ENCODE data around the gene E2F3.

Gene E2F3

DNA sequence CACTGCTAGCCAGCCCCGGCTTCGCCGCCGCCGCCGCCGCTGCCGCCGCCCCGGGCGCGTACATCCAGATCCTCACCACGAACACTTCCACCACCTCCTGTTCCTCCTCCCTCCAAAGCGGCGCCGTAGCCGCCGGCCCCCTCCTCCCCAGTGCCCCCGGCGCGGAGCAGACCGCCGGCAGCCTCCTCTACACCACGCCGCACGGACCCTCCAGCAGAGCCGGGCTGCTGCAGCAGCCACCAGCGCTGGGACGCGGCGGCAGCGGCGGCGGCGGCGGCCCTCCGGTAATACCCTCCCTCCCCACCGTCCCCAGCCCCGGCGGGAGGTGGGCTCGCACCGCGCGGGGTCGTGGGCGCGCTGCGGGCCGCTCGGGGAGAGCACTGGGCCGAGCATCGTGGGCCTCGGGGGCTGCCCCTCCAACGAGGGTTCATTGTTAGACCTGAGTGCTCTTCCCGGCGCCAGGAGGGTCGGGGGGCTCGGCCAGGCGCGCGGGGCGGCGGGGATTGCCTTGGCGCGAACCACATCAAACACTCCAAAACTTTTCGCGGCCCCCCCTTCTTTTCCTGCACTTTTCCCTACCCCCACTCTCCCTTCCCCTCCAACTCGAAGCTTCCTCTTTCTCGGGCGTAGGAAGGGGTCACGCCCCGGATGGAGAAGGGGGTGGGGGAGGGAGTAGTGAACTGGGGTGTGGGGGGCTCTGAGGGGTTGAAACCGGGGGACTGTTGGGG is 827 bp downstream of the E2F3 start:
- peak in 1 of 3 donors; percentile 23 for DNase-seq (ENCODE audit: low read depth in 3 of 3)

DNA sequence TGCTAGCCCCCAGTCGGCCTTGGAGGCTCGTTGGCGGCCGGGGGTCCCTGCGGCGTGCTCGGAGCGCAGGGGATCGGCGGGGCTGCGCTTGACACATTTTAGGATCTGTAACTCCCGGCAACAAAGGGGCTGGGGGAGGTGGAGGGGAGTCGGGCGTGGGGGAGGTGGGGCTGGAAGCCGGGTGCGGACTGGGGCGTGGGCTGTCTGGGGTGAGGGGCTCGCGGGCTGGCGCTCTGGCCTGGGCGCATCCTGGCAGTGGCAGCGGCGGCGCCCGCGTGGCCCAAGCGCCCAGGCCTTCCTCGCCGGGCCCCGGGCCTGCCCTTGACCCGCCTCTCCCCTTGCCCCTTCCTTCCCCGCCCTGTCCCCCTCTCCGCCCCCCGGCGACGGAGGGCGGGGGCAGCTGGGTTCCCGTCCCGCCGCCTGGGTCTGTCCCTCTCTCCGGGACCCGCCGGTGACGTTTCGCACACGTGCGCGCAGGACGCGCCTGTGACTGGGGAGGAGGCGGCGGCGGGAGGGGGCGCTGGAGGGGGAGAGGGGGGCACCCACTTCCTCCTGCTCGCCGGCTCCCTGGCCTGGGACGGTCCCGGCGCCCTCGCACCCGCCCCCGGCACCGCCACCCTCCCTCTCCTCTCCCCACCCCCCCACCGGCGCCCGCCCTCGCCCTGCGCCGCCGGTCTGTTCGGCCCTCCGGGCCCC is 1.5 kb downstream of the E2F3 start:
- peak; percentile 76 to 88 (median 82) for DNase-seq (ENCODE audit: low read depth in 3 of 3)

DNA sequence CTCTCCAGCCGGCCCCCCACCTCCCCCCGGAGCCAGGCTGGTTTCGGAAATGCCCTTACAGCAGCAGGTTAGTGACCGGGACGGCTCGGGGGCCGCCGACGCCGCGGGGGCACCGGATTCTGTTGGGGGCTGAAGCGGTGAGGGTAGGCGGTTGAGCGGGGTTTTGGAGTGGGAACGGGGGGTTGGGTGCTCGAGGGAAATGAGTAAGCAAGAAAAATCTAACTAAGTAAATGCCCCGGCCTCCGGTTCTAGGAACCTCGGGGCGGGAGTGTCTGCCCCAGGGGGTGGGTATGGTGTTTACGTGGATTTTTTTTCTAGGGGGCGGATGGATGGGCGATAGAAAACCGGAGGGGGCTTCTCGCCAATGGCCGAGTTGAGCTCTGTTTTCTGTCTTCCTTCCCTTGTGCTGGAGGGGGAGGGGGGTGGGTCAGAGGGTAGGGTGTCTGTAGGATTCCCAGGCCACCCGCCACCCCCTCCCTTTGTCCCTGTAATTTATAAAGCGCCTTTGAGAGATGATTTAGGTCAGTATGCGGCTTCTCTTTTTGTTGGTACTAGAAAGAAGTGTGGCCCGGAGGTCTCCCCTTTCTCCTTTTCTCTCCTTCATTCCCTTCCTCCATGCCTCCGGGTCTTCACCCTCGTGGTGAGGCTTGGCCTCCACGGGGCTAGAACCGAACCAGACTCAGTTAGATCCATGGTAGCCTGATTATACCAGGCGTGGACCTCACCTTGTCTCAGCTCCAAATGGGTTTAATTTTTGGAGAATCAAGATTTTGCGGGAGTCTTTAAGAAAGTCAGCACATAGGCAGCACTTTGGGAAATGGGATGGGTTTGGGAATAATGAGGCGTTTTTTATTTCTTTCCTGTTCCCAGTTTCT is 2.3 kb downstream of the E2F3 start:
- peak; percentile 53 to 74 (median 57) for DNase-seq (ENCODE audit: low read depth in 3 of 3)

DNA sequence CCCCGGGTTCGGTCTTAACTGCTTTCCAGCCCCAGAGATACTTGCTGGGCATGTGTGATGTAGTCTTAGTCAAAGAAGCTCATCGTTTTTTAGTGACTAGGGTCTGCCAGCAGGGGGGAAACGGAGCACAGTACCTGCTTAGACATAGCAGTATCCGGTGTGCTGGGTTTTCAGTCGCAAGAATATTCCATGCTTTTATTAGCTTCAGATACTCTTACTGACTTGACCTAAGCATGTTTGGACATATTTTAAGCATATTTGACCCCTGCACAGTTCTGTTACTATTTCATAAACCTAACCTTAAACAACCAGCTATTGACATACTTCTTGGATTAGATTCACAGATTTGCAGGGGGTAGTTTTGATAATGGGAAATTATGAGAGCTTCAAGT is 3.0 kb downstream of the E2F3 start:
- peak; percentile 39 to 55 (median 48) for DNase-seq (ENCODE audit: low read depth in 3 of 3)

DNA sequence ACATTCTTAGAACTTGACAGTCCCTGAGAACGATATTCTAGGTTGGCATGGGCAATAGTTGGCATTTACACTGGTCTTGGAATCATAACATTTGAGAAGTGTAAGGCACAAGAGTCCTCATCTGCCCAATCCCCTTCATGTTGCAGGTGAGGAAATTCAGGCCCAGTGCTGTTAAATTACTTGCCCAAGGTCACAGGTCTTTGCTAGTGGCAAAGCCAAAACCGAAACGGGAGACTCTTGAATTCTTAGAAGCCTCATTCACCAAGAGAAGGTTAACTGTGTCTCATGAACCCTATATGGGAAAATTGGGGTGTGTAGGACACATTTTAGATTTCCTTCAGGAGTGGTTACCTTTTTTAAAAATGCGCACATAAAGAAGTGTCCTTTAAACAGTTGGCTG is 7.2 kb downstream of the E2F3 start:
- no peak for DNase-seq (ENCODE audit: low read depth in 3 of 3)

DNA sequence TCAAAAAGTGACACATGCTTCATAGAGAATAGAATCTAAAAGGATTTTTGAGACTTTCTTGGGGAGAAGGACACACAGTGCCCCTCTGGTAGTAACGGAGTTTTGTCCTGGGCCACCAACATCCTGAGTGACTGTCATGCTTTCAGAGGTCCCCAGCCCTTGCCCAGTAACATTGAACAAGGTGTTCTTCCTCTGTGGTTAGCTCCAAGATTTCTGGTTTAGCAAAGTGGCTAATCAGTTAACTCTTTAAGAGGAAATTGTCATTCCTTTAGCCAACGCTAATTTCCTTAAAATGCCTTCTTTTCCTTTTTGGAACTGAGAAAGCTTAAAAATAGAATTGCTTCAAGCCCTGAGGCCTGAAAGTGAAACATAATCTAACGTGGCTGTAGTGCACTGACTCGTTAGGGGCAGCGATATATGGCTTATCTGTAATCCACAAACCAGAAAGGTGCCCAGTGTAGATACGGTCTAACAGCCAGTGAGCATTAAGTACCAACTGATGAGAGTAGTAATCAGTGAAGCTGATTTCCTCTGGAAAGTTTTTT is 7.8 kb downstream of the E2F3 start:
- no peak for DNase-seq (ENCODE audit: low read depth in 3 of 3)

DNA sequence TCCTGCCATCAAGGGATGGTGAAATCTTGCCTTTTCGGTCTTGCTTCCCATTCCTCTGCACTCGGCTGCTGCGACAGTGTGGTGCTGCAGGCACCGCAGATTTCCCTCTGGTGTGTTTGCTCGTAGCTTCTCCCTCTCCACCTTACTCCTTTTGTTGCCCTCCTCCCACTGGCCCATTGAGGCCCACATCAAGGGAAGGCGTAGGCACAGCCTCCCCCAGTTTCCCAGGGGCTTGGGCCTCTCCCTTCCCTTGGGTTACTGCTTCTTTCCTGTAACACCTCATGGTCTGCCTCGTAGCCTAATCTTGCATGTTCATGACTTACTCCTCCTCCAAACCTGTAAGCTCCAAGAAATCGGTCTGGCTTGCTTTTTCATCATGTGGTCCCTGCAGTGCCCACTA is 9.9 kb downstream of the E2F3 start:
- no peak for DNase-seq (ENCODE audit: low read depth in 3 of 3)

DNA sequence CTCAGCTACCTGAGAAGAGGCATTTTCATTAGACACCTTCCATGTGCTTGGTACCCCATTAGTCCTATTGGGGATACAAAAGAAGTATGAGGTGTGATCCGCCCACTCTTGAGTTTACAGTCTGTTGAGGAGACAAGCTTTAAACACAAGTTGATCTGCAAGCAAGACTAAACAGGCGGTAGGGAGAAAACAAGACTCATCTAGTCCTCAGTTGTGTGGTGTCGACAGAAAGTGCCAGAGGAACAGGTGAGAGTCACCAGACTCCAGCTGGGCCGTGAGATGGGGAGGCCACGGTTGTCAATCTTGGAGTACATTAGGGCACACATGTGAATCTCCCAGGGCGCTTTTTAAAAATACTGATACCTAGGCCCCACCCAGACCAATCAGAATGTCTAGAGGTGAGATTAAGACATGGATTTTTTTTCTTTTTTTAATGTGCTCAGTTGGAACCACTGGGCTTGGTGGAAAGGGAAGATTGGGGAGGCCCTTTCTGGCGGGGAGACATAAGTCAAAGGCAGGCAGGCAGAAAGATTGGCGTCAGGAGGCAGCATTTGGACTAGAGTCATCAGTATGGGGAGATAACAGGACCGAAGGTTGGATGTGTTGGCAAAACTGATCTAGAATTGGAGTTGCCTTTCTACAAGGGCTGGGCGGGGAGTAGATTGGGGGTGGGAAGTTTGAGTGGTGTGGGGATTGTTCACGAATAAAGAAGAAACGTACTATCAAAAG is 10.4 kb downstream of the E2F3 start:
- no peak for DNase-seq (ENCODE audit: low read depth in 3 of 3)

DNA sequence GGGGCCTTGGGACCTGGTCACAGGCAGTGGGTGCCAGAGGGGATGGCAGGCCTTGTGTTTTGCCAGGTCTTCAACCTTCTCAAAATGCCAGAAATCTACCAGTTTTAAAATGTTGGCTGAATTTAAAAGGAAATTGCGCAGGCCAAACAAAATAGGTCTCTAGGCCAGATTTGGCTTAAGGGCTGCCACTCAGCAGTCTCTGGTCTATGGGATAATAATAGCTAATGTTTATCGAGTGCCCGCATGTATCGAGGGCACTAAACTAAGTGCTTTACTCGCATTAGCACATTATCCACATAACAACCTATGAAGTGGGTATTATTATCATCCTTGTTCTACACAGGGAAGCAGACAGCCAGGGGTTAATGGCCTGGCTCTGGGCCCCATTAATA is 11.0 kb downstream of the E2F3 start:
- DNase-seq (ENCODE audit: low read depth in 3 of 3) = no peak

DNA sequence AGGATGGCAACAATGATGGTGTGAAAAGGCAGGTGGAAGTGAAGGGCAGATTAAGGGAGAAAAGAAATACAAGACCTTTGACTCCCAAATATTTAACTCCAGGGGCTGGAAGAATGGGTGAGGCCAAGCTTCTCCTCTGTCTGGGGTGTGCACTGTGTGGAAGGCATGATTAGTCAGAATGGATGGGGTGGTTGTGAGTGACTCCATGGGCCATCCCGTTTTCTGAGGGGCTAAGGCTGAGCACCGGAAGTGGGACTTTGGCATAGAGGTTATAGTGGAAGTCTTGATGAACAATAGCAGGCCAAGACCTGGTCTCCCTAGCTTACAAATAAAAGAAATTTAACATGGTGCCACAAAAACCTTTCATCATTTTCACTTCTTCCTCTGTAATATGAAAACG is 12.1 kb downstream of the E2F3 start:
- DNase-seq (ENCODE audit: low read depth in 3 of 3) = no peak

DNA sequence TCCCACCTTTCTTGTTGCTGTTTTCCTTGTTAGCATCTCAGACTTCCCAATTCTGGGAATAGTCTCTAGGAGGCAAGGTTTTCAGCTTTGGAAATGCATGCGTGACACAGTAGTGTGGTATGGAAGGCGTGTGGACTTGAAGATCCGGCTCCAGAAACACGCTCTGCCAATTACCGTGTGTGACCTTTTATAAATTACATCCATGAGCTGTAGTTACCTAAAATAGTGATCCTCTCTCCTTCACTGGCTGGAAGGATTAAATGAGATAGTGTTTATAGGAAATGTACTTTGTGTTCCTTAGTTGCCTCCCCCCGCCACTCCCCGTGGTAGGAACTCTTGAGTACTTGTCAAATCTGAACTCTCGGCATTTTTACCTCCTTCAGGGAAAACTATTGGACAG is 13.0 kb downstream of the E2F3 start:
- no peak for DNase-seq (ENCODE audit: low read depth in 3 of 3)

DNA sequence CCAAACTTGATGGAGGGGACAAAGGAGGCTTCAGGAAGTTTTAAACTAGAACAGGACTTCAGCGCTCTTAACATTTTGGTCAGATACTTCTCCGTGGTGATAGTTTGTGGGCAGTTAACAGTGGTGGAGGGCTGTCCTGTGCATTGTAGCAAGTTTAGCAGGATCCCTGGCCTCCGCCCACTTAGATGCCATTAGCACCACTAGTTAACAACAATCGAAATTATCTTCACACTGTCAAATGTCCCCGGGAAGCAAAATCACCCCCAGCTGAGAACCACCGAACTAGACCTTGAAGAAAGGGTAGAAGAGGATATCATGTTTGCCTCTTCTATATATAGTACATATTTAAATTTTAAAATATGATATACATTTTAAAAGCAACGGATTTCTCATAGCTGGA is 13.6 kb downstream of the E2F3 start:
- DNase-seq (ENCODE audit: low read depth in 3 of 3) = no peak

DNA sequence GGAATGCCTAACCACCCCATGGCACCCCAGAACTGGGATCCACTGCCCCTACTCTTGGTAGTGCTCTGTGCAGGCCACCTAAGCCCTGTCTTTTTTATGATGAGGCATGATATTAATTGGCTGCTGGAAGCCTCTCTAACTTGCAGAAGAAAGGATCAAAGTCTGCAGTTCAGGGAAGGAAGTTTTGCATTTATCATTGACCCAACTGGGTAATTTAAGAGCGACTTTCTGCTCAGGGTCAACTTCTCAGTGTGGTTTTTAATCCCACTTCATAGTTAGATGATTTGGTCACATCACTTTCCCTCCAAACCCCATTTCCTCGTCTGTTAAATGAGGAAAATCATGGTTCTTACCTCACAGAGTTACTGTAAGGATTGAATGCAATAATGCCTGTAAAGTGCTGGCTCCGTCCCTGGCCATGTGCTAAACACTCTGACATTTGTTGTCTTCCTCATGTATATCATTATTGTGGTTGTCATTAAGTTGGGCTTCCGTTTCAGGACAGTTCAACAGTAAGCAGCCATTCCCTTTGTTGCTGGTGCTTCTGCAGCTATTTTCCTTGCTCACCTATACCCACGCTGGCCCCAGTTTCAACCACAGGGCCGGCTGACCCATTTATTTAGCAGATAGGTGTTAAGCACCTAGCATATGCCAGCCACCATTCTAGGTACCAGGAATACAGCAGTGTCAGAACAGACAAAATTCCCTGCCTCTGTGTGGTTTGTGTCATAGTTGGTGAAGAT is 14.2 kb downstream of the E2F3 start:
- DNase-seq (ENCODE audit: low read depth in 3 of 3) = no peak

DNA sequence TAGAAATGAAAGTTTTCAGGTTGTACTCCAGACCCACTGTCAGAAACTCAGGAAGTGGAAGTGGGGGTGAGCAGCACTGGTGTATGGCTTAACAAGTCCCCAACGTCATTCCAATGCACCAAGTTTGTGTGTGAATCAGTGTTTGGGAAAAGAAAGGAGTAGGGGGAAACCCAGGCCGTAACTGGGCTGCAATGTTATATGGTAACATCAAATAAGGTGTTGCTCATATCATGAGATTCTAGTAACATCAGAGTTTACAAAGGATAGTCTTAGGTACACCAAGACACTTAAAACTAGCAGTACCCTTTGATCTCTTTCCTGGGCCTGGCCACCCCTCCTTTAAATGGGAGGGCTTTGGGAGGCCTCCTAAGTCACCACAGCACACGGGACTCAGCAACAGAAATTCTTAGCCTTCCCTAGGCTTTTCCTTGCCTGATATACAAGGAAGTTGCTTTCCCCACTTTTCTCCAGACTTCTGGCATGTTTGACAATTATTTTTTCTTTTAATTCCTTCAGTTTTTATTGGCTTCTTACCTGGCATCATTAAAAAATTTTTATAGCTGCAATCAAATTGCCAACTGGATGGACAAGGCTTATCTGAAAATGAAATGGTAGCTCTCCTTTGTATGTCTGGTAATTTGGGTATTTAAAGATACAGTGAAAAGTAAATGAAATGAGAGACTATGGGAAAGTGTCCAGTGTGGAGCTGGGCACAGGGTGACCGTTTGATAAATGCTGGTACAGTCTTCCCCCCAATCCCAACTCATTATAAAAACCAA is 15.1 kb downstream of the E2F3 start:
- DNase-seq (ENCODE audit: low read depth in 3 of 3) = no peak

DNA sequence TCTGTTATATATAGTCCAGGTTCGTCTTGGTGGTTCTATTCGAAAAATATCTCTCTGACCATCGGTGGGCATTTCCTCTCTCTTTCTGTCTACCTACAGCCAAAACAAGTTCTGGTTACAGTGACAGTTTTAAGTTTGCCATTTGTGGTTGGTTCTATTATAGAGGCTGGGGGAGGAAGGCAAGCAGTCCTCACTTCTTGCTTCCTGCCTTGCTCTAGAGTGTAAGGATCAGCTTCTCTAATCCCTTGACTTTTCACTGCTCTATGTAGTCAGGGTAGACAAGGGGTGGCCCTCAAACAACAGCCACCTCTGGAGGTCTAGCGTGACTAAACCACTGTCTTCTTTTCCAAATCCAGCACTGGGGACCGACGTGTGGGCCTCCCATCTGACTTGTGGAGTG is 16.1 kb downstream of the E2F3 start:
- no peak for DNase-seq (ENCODE audit: low read depth in 3 of 3)

DNA sequence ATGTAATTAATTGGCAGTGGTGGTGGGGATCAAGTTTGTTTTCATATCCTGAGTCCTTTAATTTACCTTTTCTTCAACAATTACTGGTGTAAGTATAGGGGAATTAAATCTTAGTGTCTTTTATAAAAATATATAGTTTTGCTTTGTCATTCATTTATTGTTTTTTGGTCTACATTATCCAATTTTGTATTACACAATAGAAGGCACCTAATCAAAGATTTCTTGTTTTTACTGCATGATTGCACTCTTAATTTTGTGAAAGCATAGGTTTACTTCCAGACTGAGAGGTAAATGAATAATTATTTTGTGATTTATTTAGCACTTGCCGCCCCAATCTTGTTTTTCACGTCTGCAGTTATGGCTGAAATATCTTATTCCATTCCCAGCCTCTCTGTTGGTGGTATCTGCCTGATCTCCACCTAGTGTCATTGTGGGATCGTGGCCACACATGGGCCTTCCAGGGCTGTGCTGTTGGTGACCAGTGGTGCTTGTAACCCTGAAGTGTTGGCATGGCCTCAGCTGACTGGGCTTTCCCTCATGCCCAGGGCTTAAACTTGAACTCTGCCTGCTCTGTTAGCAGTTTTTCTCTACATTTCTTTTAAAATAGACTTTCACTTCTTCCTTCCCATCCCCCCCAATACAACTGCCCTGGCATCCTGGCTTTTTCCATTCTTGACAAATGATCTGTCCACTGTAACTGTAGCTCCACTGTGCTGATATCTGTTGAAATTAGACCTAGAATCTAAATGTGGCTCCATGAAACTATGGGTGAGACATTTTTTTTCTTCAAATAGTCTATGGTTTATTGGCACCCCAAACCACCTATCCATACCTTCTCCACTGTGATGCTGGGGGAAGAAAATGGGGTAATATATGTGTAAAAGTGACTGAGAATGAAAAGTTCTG is 24.8 kb downstream of the E2F3 start:
- no peak for DNase-seq (ENCODE audit: low read depth in 3 of 3)

DNA sequence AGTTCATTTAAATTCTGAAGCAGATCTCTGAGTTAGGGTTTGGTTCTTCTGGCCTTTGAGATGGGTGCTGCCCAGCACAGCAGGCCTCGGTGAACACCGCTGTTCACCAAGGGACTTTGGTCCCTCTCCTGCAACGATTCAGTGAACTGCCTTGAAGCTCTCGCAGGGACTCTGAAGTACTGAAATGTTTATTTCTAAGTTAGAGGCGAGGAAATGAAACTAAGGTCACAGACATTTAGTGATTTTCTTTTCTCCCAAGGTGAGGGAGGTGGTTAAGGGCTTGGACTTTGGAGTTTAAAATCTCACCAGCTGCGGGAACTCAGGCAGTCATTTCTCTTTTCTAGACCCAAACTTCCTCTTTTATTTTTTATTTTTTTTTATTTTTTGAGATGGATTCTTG is 26.2 kb downstream of the E2F3 start:
- no peak for DNase-seq (ENCODE audit: low read depth in 3 of 3)

DNA sequence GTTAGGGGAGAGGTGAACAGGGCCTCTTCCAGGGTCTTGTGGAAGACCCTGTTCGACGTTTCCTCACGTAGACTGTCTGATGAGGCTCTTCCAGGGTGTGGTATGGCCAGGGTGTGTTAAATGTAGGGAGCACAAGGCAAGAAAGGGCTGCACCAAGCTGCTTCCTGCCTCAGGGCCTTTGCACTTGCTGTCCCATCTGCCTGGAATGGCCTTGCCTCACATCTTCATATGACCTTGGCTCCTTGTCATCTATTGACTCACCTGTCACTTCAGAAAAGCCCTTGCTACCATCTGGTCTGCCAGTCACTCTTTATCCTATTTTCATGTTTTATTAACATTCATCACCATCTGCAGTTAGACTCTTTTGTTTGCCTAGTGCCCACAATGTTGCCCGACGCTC is 31.0 kb downstream of the E2F3 start:
- DNase-seq (ENCODE audit: low read depth in 3 of 3) = no peak

DNA sequence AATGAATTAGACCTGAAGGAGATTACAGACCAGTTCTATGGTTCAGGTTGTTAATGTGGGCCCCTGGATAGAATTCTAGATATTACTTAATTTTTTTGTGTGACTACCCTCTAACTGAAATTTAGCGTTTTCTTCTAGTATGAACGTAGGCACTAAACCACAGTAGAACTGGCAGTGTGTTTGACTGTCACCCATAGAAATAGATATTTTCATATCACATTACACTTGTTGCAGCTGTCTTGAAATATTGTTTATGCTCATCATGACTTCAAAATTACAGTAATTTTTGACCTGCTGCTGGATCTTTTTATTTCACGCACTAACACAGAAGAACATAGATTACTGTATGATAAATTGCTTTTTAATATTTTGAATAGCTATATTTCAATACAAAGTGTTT is 31.6 kb downstream of the E2F3 start:
- DNase-seq (ENCODE audit: low read depth in 3 of 3) = no peak

Data from stimulated activated CD4-positive, alpha-beta T cell treated with anti-CD3 and anti-CD28 coated beads, TNF-alpha, amount 100 ng/mL, for 48 hours (primary cell).